ENCODE measurements around the gene PDP2.

- TF ChIP-seq POLR2A (IDR thresholded peaks at IDR 0.05) (no peak), CTCF (IDR thresholded peaks at IDR 0.05) (no peak)
Measured at GRCh38 chr16:66901626-66902025, 21.3 kb downstream of the PDP2 start.
